Prostate gland (tissue), 2 donors: ENCODE data around the gene DNAI2. TPM values are rescaled to one million over a fixed set of nuclear protein-coding genes. Genes with fewer than 3 reads are reported as not detected.

Experiments used
- DNase-seq: peaks from one replicate; pipeline ENCODE4 v3.0.0-alpha.2; 2019; ENCODE audit warnings: low spot score
- H3K27ac ChIP-seq, 2 donors: fragments of 200-600 bp; sonication (generic); 2 replicates each; pipeline ENCODE4 v1.5.1; 2017 to 2019
- H3K27me3 ChIP-seq: fragments of 200-600 bp; sonication (generic); replicated peaks from 2 replicates; pipeline ENCODE4 v1.5.1; 2019; ENCODE audit not compliant: insufficient read depth
- H3K36me3 ChIP-seq, 2 donors: fragments of 200-600 bp; sonication (generic); 1 replicate in 1 of 2; 2 replicates in 1 of 2; pipeline versions ENCODE4 v1.5.1 to v1.8.1; 2017 to 2019
- H3K4me1 ChIP-seq: fragments of 200-600 bp; sonication (generic); replicated peaks from 2 replicates; pipeline ENCODE4 v1.5.1; 2019
- H3K4me3 ChIP-seq, 2 donors: fragments of 200-600 bp; sonication (generic); 2 replicates each; pipeline ENCODE4 v1.5.1; 2017 to 2019
- H3K9me3 ChIP-seq: fragments of 200-600 bp; sonication (generic); 2 replicates; pipeline ENCODE4 v1.5.1; 2017
- POLR2A ChIP-seq: fragments of 450-650 bp; IDR thresholded peaks from one replicate; pipeline ENCODE4 v1.6.1; 2016; ENCODE audit warnings: antibody characterized with exemption, mild to moderate bottlenecking
- POLR2AphosphoS5 ChIP-seq: sonication (generic); formaldehyde crosslinking; IDR thresholded peaks from one replicate; pipeline ENCODE4 v1.6.1; 2017; ENCODE audit warnings: antibody characterized with exemption
- WGBS: methylation state at CpG from one replicate; pipeline ENCODE4 v1.1.5; 2018; 5-methylcytosine and 5-hydroxymethylcytosine counted together
- intact Hi-C: fragments of 100-400 bp; cut with DNase I; formaldehyde crosslinking; loops from one replicate; pipeline ENCODE4 v1.14.2; 2022
- total RNA-seq, 2 donors: library from RNA; depleted of rRNA; stranded (reverse); fragments of >200 nt; gene quantifications; one replicate each; pipeline ENCODE4 v1.1.0, GENCODE V29; 2016
- TF ChIP-seq, protein P1 (sequence below), 4 experiments: fragments of 200-600 bp in 2 of 4; fragments of 450-650 bp in 2 of 4; sonication (generic) in 2 of 4; IDR thresholded peaks; 1 replicate in 3 of 4; 2 replicates in 1 of 4; pipeline ENCODE4 v1.5.1; 2016 to 2019; ENCODE audit warnings: antibody characterized with exemption in 4 of 4, mild to moderate bottlenecking in 2 of 4, moderate library complexity in 2 of 4

The DNAI2 gene, protein sequence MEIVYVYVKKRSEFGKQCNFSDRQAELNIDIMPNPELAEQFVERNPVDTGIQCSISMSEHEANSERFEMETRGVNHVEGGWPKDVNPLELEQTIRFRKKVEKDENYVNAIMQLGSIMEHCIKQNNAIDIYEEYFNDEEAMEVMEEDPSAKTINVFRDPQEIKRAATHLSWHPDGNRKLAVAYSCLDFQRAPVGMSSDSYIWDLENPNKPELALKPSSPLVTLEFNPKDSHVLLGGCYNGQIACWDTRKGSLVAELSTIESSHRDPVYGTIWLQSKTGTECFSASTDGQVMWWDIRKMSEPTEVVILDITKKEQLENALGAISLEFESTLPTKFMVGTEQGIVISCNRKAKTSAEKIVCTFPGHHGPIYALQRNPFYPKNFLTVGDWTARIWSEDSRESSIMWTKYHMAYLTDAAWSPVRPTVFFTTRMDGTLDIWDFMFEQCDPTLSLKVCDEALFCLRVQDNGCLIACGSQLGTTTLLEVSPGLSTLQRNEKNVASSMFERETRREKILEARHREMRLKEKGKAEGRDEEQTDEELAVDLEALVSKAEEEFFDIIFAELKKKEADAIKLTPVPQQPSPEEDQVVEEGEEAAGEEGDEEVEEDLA
- total RNA-seq, result 1 to 10 TPM in 1 of 2 donors, not detected in 1; 4.3 TPM

DNA sequence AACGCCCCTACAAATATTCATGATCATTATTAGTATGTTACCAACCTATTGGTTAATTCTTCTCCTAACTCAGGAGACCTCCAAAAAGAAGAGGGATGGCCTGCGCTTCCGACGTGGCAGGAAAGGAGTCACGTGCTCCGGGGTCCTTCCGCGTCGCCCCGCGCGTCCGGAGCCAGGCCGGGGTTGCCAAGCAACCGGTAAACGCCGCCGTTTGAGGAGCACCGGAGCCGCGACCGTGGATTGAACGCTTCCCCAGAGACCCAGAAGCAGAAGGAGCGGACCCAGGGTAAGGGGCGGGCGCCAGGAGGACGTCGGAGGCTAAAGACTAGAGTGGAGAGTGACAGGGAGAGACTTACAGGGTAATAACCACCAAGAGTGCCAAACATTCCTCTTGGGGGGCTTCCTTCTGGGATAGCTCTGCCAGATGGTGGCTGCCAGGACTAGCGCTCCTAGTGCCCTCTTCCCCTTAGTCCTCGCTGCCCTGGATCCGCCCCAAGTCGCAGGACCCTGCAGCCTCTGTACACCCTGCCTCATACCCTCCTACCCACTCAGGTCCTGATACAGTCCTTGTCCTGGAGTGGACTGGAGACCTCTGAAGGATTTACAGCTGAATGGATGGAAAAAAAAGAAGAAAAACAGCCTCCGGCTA lies at the start of gene DNAI2:
Gene DNAI2 (plus strand): TSS at position 175 of the 649 bp plus-strand sequence. CDS start 7,584 bp downstream, outside the sequence.
- intact Hi-C loops, result no loop called here
- no peaks in the 10 kb centered on the region for H3K9me3 ChIP-seq
- no peaks in the 10 kb centered on the region for H3K27me3 ChIP-seq
- no peak within 1 kb of the TSS for H3K4me3 ChIP-seq
- no peak within 1 kb of the TSS for H3K27ac ChIP-seq
- DNase-seq, result no peak
- TF ChIP-seq POLR2A, result no peak
- TF ChIP-seq, protein P1, sequence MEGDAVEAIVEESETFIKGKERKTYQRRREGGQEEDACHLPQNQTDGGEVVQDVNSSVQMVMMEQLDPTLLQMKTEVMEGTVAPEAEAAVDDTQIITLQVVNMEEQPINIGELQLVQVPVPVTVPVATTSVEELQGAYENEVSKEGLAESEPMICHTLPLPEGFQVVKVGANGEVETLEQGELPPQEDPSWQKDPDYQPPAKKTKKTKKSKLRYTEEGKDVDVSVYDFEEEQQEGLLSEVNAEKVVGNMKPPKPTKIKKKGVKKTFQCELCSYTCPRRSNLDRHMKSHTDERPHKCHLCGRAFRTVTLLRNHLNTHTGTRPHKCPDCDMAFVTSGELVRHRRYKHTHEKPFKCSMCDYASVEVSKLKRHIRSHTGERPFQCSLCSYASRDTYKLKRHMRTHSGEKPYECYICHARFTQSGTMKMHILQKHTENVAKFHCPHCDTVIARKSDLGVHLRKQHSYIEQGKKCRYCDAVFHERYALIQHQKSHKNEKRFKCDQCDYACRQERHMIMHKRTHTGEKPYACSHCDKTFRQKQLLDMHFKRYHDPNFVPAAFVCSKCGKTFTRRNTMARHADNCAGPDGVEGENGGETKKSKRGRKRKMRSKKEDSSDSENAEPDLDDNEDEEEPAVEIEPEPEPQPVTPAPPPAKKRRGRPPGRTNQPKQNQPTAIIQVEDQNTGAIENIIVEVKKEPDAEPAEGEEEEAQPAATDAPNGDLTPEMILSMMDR (IDR thresholded peaks at IDR 0.05), result no peak
- TF ChIP-seq POLR2AphosphoS5, result no peak
- 18% methylated on average over 30 of the region's 33 CpGs for WGBS
- H3K4me1 ChIP-seq, result no peaks in the 10 kb centered on the region
- no peaks in the 10 kb centered on the region for H3K36me3 ChIP-seq

DNA sequence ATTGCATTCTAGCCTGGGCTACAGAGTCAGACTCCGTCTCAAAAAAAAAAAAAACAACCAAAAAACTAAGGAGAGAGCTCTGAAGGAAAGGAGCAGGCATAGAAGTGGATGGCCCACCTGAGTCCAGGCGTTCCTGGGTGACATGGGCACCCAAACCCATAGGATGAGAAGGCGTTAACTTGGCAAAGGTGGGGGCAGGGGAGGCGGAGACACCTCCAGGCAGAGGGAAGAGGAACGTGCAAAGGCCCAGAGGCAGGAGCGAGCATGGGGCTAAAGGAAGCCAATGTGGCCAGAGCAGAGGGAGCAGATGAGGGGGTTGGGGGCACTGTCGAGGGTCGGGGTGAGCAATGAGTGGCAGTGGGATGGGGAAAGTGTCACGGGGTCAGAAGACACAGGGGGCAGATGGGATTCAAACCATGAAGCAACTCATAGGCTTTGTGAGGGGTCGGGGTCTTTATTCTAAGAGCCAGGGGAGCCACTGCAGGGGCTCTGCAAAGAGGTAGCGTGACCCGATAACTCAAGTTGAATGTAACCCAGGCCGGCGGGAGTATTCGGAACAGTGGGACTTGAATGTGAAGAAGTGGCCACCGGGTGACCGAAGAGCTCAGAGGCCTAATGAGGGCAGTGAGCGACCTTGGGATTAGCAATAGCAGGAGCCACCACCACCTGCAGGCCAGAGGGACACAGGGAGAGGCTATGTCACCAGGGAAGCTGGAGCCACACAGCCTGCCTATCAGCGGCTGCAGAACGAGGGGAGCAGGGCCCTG lies 48.9 kb upstream of the DNAI2 start:
- 94% methylated on average over 20 of the region's 20 CpGs for WGBS
- intact Hi-C loops, result loop anchor here (5.0 kb wide), 1 partner anchor 532 kb away; no protein-coding TSS in a partner anchor
- H3K27ac ChIP-seq, result no peak overlapping the region

DNA sequence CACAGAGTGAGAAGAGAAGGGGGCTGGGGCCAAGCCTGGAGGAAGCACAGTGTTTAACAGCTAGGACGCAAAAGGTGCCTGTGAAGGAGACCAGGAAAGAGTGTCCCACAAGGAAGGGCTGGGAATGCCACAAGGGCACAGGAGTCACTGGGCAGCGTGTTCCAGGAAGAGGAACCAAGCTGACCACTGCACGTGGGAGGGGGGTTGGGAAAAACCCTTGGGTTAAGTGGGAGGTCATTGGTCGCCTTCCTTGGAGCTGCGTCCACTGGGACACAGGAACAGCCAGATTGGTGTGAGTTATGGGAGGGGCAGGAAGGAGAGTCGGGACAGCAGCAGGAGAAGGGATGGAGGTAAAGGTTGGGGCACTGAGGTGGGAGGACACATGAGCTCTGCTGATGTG lies 47.8 kb upstream of the DNAI2 start:
- Histone ChIP-seq H3K4me3 (no peak overlapping the region), H3K4me1 (no peaks in the 10 kb centered on the region), H3K27ac (no peak overlapping the region), H3K9me3 (no peaks in the 10 kb centered on the region), H3K27me3 (no peaks in the 10 kb centered on the region), H3K36me3 (no peaks in the 10 kb centered on the region)
- intact Hi-C loops, result loop anchor here (5.0 kb wide), 1 partner anchor 531 kb away; no protein-coding TSS in a partner anchor
- no peak for DNase-seq
- TF ChIP-seq, protein P1 (IDR thresholded peaks at IDR 0.05), result no peak
- TF ChIP-seq POLR2A, result no peak
- TF ChIP-seq POLR2AphosphoS5, result no peak
- 70% methylated on average over 6 of the region's 6 CpGs for WGBS

More for the DNA sequence above, 48.9 kb upstream of the DNAI2 start:
- DNase-seq, result no peak
- H3K4me1 ChIP-seq, result no peaks in the 10 kb centered on the region
- TF ChIP-seq POLR2A (no peak), POLR2AphosphoS5 (no peak)
- TF ChIP-seq, protein P1 (IDR thresholded peaks at IDR 0.05), result no peak
- H3K36me3 ChIP-seq, result no peaks in the 10 kb centered on the region
- no peaks in the 10 kb centered on the region for H3K9me3 ChIP-seq
- no peaks in the 10 kb centered on the region for H3K27me3 ChIP-seq
- no peak overlapping the region for H3K4me3 ChIP-seq

DNA sequence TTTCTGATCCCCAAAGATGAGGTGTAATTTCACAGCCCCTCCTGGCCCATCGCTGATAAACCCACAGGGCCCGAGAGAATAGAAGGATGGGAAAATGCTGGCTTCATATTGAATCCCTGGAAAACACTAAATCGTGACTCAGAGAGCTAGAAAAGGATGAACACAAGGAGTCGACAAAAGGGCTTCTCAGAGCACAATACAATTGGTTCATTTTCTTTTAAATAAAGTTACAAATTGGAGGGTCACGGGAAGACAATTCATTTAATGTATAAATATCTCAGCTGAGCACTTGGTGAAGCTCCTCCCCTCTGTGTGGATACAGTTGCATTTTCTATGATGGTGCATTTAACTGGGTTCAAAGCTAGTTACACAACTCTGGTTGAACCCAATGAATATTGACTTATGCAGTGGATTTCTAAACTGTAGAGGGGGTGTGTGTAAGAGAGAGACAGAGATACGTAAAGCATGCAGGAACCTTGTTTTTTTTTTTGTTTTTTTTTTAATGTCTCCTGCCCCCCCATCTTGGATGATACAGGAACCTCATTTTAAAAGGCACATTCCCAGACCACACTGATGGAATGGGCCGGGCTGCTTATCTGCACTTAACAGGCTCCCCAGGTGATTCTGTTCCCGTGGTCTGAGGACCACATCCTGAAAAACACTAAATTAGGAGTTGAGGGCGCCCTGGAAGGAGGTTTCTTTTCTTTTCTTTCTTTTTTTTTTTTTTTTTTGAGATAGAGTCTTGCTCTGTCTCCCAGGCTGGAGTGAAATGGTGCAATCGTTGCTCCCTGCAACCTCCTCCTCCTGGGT lies 46.6 kb upstream of the DNAI2 start:
- intact Hi-C loops, result loop anchor here (5.0 kb wide), 1 partner anchor 530 kb away; no protein-coding TSS in a partner anchor
- Histone ChIP-seq H3K36me3 (no peaks in the 10 kb centered on the region), H3K4me1 (no peaks in the 10 kb centered on the region), H3K4me3 (no peak overlapping the region), H3K27ac (no peak overlapping the region), H3K9me3 (no peaks in the 10 kb centered on the region), H3K27me3 (no peaks in the 10 kb centered on the region)
- TF ChIP-seq, protein P1 (IDR thresholded peaks at IDR 0.05), result no peak
- TF ChIP-seq POLR2AphosphoS5 (no peak), POLR2A (no peak)
- 88% methylated on average over 10 of the region's 10 CpGs for WGBS
- DNase-seq, result no peak
